Uterus (tissue), 4 donors: ENCODE data around the gene MAPKAPK3. TPM values are rescaled to one million over a fixed set of nuclear protein-coding genes. Genes with fewer than 3 reads are reported as not detected.

ENCODE experiments used
- DNase-seq, 2 donors: peaks; one replicate each; pipeline ENCODE4 v3.0.0-alpha.2; 2019 to 2020
- H3K27ac ChIP-seq, 2 donors: fragments of 200-600 bp; sonication (generic); 1 replicate in 1 of 2; 2 replicates in 1 of 2; pipeline ENCODE4 v1.5.1; 2016 to 2018
- H3K27me3 ChIP-seq, 2 donors: fragments of 200-600 bp; sonication (generic); one replicate each; pipeline ENCODE4 v1.5.1; 2018 to 2019; ENCODE audit warnings: control low read depth in 1 of 2
- H3K36me3 ChIP-seq, 2 donors: fragments of 200-600 bp; sonication (generic); one replicate each; pipeline ENCODE4 v1.5.1; 2019; ENCODE audit warnings: control low read depth in 1 of 2
- H3K4me1 ChIP-seq, 2 donors: fragments of 200-600 bp; sonication (generic); one replicate each; pipeline ENCODE4 v1.5.1; 2018 to 2019; ENCODE audit warnings: control low read depth in 1 of 2
- H3K4me3 ChIP-seq, 2 donors: fragments of 200-600 bp; sonication (generic); 1 replicate in 1 of 2; 2 replicates in 1 of 2; pipeline ENCODE4 v1.5.1; 2018 to 2019; ENCODE audit warnings: mild to moderate bottlenecking in 1 of 2
- H3K9me3 ChIP-seq, 2 donors: fragments of 200-600 bp; sonication (generic); one replicate each; pipeline ENCODE4 v1.5.1; 2019; ENCODE audit warnings: control low read depth in 1 of 2
- POLR2A ChIP-seq, 2 donors: fragments of 450-650 bp; IDR thresholded peaks; one replicate each; pipeline ENCODE4 v1.6.1; 2016; ENCODE audit warnings: antibody characterized with exemption in 2 of 2, mild to moderate bottlenecking in 1 of 2, moderate library complexity in 1 of 2
- intact Hi-C: fragments of 100-400 bp; cut with DNase I; formaldehyde crosslinking; loops from one replicate; pipeline ENCODE4 v1.15.1; 2023; ENCODE audit warnings: low total_unique reads
- total RNA-seq, 4 donors: library from RNA; depleted of rRNA in 3 of 4; stranded (reverse); fragments of >200 nt in 3 of 4; gene quantifications; one replicate each; pipeline versions ENCODE4 v1.1.0 to v1.2.4, GENCODE V29; 2014 to 2023
- TF ChIP-seq, protein P1 (sequence below), 4 experiments: fragments of 200-600 bp in 2 of 4; fragments of 450-650 bp in 2 of 4; sonication (generic) in 2 of 4; IDR thresholded peaks; one replicate each; pipeline ENCODE4 v1.5.1; 2016 to 2019; ENCODE audit warnings: antibody characterized with exemption in 4 of 4, mild to moderate bottlenecking in 2 of 4, moderate library complexity in 1 of 4
- donor health status: DM: yes; HTN: yes; CAD: no.

MAPKAPK3 gene
- total RNA-seq, 4 donors from 2014 or later: 22.0 to 39.1 (median 29.0) TPM

DNA sequence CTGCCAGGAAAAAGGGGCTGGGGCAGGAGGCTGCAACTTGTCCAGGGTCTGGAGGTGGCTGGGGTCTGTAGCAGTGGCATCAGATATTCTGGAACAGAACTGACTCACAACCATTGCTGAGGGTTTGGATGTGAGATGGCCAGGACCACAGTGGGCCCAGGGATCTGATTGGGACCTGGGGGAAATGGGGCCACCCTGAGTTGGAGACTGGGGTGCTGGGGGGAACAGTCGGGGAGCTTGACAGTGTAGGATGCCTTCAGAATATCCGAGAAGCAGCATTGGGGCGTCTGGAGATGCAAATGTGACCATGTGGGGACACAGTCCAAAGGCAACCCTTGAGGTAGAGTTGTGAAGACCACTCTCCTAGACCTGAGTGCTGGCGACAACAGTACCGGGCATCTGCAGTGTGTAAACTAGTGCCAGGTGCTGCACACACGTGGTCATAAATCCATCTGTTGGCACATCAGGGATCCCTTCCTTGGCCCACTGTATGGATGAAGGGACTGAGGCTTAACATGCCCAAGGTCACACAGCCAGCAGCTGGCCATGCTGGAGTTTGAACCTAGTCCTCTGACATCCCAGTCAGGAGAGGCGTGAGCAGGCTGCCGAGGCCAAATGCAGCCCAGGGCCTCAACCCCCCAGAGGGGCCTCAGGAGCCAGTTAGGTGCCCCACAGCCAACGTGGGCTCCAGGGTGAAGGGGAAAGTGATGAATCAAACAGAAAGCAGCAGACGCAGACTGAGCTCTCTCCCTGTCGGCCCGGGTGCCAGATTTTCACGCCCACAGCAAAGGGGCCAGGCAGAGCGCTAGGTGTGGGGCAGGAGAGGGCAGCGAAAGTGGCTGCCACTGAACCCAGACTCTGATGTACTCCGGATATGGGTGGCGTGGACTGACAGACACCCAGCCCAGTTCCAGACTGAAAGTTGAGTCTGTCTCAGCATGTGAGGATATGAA lies 28.9 kb upstream of the MAPKAPK3 start:
- TF ChIP-seq POLR2A (IDR thresholded peaks at IDR 0.05): no peak
- TF ChIP-seq, protein P1, sequence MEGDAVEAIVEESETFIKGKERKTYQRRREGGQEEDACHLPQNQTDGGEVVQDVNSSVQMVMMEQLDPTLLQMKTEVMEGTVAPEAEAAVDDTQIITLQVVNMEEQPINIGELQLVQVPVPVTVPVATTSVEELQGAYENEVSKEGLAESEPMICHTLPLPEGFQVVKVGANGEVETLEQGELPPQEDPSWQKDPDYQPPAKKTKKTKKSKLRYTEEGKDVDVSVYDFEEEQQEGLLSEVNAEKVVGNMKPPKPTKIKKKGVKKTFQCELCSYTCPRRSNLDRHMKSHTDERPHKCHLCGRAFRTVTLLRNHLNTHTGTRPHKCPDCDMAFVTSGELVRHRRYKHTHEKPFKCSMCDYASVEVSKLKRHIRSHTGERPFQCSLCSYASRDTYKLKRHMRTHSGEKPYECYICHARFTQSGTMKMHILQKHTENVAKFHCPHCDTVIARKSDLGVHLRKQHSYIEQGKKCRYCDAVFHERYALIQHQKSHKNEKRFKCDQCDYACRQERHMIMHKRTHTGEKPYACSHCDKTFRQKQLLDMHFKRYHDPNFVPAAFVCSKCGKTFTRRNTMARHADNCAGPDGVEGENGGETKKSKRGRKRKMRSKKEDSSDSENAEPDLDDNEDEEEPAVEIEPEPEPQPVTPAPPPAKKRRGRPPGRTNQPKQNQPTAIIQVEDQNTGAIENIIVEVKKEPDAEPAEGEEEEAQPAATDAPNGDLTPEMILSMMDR (IDR thresholded peaks at IDR 0.05): no peak
- DNase-seq: no peak
- intact Hi-C loops: no loop called here

DNA sequence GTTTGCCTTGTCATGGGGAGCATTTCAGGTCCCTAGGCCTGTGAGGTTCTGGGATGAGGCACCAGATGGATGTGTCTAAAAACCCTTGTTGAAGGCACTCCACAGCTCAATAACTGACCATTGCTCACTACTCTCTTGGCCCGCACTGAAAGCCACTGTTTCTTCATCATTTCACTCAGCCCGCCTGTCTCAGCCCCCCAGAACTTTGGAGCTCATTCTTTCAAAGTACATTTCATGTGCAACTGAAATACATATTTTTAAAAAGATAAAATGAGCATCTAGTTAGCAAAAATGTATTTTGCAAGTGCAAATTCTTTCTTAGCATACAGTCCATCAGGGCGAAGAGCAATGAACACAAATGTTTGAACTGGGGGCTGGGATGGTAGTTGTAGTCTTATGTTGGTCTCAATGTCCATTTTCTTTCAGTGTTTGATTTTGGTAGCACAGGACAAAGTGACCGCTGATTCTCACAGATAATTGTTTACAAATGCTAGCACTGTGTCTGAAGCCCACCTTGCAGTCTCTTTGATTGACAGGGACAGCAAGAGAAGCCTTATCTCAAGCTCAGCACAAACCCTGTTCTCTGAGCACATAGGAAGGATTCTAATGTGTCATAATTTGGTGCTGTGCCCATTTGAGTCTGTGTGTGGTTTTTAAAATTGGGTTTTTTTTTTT lies 28.1 kb upstream of the MAPKAPK3 start:
- Histone ChIP-seq H3K27ac (no peak overlapping the region), H3K4me1 (no peaks in the 10 kb centered on the region), H3K9me3 (no peaks in the 10 kb centered on the region), H3K27me3 (no peaks in the 10 kb centered on the region), H3K4me3 (no peak overlapping the region), H3K36me3 (no peaks in the 10 kb centered on the region)
- intact Hi-C loops: no loop called here
- TF ChIP-seq POLR2A (IDR thresholded peaks at IDR 0.05): no peak
- TF ChIP-seq, protein P1 (IDR thresholded peaks at IDR 0.05): no peak
- no peak for DNase-seq

More for the DNA sequence above, 28.9 kb upstream of the MAPKAPK3 start:
- Histone ChIP-seq H3K27me3 (no peaks in the 10 kb centered on the region), H3K4me1 (no peaks in the 10 kb centered on the region), H3K9me3 (no peaks in the 10 kb centered on the region), H3K4me3 (no peak overlapping the region), H3K36me3 (no peaks in the 10 kb centered on the region), H3K27ac (no peak overlapping the region)

DNA sequence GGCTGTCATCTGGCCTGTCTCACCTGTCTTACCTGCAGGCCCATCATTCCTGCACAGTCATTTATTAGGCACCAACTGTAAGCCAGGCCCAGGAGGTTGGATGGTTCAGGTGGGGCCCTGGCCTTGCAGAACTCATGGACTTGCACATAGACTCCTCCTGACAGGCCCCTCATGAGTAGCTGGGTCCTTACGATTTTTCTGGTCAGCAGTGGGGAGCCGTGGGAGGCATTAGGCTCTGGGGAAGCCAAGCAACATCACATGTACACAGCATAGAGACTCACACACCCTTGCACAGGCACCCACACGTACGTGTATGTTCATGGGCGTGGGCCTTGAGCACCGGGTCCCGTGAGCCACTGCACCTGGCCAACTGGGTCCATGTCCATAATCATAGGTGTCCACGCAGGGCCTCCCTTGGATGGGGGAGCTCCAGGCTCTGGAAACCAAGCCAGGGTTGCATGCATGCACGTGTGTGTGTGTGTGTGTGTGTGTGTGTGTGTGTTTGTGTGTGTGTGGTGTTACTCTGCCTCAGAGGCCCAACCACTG lies 25.7 kb upstream of the MAPKAPK3 start:
- no peak overlapping the region for H3K27ac ChIP-seq
- DNase-seq: no peak

DNA sequence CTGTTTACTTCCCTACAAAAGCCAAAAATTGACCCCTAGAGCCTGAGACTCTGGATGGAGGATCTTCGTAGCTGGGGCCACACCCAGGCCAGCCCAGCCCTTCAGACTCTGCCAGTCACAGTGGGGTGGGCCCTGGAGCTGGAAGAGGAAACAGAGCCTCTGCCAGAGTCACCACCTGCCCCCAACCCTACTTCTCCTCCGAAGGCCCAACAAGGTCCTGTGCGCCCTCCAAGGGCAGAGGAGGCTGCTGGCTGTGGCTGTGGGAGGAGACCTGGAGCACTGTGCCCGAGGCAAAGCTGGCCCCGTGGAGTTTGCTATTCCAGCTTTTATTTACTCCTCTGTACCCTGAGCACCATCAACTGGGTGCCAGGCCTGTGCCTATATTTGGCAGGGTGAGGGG lies 24.4 kb upstream of the MAPKAPK3 start:
- no peaks in the 10 kb centered on the region for H3K27me3 ChIP-seq
- H3K36me3 ChIP-seq: no peaks in the 10 kb centered on the region
- H3K9me3 ChIP-seq: no peaks in the 10 kb centered on the region
- no peak for DNase-seq
- no peak overlapping the region for H3K4me3 ChIP-seq
- H3K27ac ChIP-seq: no peak overlapping the region
- no peak for TF ChIP-seq POLR2A (IDR thresholded peaks at IDR 0.05)
- TF ChIP-seq, protein P1 (IDR thresholded peaks at IDR 0.05): no peak
- intact Hi-C loops: no loop called here
- no peaks in the 10 kb centered on the region for H3K4me1 ChIP-seq

More for the DNA sequence above, 25.7 kb upstream of the MAPKAPK3 start:
- Histone ChIP-seq H3K4me3 (no peak overlapping the region), H3K9me3 (no peaks in the 10 kb centered on the region), H3K36me3 (no peaks in the 10 kb centered on the region), H3K27me3 (no peaks in the 10 kb centered on the region), H3K4me1 (no peaks in the 10 kb centered on the region)
- TF ChIP-seq, protein P1 (IDR thresholded peaks at IDR 0.05): no peak
- intact Hi-C loops: no loop called here
